ENCODE data around the gene SIAH1. TPM values are rescaled to one million over a fixed set of nuclear protein-coding genes. Genes with fewer than 3 reads are reported as not detected.

SIAH1 gene
- total and polyA plus RNA-seq, 9 donors = 24.3 to 36.4 (median 27.3) TPM

GRCh38 chr16:48310908-48311641, 74.1 kb downstream of the SIAH1 start:
- H3K4me3 ChIP-seq = no peak overlapping the region
- no peak for DNase-seq
- H3K4me1 ChIP-seq (ENCODE audit: insufficient read depth) = no peaks in the 10 kb centered on the region
- peaks cover 5 to 10% of the 10 kb centered on the region in 2 donors for H3K9me3 ChIP-seq
- no peak overlapping the region for H3K27ac ChIP-seq
- TF ChIP-seq POLR2A (IDR thresholded peaks at IDR 0.05) (no peak), EP300 (IDR thresholded peaks at IDR 0.05) (no peak), CTCF (IDR thresholded peaks at IDR 0.05) (no peak)
- no peaks in the 10 kb centered on the region for H3K36me3 ChIP-seq
- WGBS, 3 donors = 97 to 99% (median 98%) methylated on average over 4 of the region's 4 CpGs
- intact Hi-C loops (cut with DNase I) = no loop called here
- H3K27me3 ChIP-seq = no peaks in the 10 kb centered on the region

Small RNAs within 50 kb of the gene (small RNA-seq; reads per million reads assigned to genes)
- not detected for gene RF00017

Other genes starting within 250 kb of the SIAH1 start
- gene ABCC12, start 229.4 kb downstream of the SIAH1 start, total RNA-seq = under 1 TPM in 1 of 7 donors, not detected in 6; 0.10 TPM
- under 1 TPM; 0.08 to 0.12 TPM for gene ABCC12, start 229.4 kb downstream of the SIAH1 start, polyA plus RNA-seq
- gene LONP2, start 141.1 kb downstream of the SIAH1 start, total RNA-seq = 100 to 1,000 TPM in 1 of 7 donors, 10 to 100 TPM in 6; 45.7 to 101 (median 79.9) TPM
- 10 to 100 TPM; 30.0 to 56.2 TPM for gene LONP2, start 141.1 kb downstream of the SIAH1 start, polyA plus RNA-seq
- gene ABCC11, start 137.9 kb downstream of the SIAH1 start, total RNA-seq = 1 to 10 TPM in 1 of 7 donors, under 1 TPM in 3, not detected in 3; 0.11 to 5.2 (median 0.54) TPM
- under 1 TPM; 0.07 to 0.32 TPM for gene ABCC11, start 137.9 kb downstream of the SIAH1 start, polyA plus RNA-seq
- 10 to 100 TPM; 16.4 to 38.5 (median 30.0) TPM for gene N4BP1, start 224.8 kb upstream of the SIAH1 start, total RNA-seq
- gene N4BP1, start 224.8 kb upstream of the SIAH1 start, polyA plus RNA-seq = 10 to 100 TPM; 15.2 to 35.3 TPM